GM12873 (cell line): Measurements from ENCODE around the gene RBBP8NL.

ENCODE experiments used
- TF ChIP-seq, protein P1 (sequence below): IDR thresholded peaks from 2 replicates; pipeline ENCODE4 v1.5.1; 2012; ENCODE audit warnings: low read depth, mild to moderate bottlenecking, moderate library complexity, low read length, control low read depth; ENCODE audit not compliant: insufficient read depth; ENCODE audit errors: missing control alignments

RBBP8NL gene

DNA sequence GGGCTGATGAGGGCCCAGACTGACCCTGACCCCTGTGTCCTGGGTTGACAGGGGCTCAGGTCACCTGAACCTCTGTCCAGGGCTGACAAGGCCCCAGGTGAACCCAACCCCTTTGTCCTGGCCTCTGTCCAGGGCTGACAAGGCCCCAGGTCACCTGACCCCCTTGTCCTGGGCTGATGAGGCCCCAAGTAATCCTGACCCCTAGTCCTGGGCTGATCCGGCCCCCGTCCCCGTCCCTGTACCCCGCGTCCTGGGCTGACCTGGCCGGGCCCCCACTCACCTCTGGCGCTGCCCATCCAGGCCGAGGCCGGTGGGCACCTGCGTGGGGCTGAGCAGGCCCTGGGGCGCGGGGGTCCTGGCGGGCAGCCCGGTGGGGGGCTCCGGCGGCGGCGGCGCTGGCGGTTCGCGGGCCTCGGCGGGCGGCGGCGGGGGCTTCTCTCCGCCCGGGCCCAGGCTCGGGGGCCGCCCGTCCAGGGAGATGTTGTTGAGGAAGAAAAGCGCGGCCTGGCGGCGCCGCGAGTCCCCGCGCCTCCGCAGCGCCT, 20.6 kb downstream of the RBBP8NL start:
- TF ChIP-seq, protein P1, sequence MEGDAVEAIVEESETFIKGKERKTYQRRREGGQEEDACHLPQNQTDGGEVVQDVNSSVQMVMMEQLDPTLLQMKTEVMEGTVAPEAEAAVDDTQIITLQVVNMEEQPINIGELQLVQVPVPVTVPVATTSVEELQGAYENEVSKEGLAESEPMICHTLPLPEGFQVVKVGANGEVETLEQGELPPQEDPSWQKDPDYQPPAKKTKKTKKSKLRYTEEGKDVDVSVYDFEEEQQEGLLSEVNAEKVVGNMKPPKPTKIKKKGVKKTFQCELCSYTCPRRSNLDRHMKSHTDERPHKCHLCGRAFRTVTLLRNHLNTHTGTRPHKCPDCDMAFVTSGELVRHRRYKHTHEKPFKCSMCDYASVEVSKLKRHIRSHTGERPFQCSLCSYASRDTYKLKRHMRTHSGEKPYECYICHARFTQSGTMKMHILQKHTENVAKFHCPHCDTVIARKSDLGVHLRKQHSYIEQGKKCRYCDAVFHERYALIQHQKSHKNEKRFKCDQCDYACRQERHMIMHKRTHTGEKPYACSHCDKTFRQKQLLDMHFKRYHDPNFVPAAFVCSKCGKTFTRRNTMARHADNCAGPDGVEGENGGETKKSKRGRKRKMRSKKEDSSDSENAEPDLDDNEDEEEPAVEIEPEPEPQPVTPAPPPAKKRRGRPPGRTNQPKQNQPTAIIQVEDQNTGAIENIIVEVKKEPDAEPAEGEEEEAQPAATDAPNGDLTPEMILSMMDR, result no peak

DNA sequence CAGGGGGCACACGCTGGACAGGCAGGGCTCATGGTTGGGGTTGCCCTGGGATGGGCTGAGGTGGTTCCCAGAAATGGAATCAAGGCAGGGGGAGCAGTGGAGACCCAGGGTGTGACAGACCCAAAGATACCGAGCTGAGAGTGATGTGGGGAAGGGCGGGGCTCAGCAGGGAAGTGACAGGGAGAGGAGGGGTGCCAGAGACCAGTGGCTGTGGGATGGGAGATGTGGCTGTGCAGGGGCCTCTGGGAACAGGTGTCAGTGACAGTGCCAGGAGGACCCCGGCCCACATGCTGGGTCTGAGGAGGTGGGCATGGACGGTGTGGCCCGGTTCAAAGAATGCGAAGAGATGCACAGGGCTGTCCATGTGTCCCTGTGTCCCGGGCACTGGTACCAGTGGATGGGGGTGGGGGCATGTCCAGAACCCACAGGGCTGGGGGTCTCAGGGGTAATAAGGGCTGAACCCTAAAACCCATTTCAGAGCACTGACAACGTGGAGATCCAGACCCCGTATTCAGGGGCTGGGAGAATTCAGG, 21.3 kb downstream of the RBBP8NL start:
- TF ChIP-seq, protein P1, result no peak

DNA sequence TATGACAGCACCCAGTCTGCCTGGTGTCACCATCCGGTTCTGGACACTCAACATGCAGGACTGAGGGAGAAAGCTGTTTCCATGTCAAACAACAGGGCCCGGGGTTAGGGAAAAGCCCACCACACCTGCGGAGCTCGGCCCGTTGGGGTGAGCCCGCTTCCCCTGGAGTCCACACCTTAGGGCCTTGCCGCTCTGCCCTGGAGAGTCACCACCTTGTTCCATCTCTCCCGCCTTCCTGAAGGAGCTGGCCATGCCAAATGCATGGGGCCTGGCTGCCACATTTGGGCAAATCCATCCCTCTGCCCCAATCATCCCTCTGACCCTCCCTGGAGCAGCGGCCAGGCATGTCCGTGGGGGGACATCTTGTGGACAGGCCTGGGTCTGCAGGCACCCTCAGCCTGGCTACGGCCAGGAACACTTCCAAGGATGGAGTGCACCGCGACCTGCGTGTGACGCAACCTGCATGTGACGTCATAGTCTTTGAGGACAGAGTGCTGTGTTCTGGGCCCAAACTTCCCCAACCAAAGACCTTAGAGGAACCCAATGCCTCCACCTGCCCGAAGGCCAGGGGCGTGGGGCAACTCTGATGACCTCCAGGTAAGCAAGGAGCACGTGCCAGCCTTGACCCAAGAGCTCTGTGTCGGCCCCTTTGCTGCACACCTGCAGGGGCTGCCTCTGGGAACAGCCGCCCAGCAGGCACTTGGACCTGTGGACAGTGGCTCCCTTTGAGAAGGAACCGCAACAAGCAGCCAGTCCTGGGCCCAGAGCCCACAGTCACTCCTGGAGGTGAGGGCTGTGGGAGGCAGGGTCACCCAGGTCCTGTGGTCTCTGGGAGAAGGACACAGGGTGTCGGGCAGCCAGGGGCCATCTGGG, 22.0 kb downstream of the RBBP8NL start:
- TF ChIP-seq, protein P1, result peak; percentile 27

DNA sequence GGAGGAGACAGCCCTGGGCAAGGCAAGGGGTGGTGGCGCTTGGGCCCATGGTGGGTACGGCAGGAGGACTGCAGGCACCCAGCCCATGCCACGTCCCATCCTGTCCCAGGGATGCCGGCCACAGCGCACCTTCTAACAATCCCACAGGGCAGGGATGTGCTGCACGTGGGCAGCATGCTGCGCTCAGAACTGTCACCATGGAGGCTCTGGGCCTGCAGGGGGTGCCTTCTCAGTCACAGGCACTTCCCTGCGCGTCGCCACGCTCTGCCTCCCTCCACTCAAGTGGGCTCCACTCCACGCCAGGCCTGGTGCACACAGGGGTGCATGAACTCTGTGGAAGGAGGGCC, 22.6 kb downstream of the RBBP8NL start:
- TF ChIP-seq, protein P1, result no peak

DNA sequence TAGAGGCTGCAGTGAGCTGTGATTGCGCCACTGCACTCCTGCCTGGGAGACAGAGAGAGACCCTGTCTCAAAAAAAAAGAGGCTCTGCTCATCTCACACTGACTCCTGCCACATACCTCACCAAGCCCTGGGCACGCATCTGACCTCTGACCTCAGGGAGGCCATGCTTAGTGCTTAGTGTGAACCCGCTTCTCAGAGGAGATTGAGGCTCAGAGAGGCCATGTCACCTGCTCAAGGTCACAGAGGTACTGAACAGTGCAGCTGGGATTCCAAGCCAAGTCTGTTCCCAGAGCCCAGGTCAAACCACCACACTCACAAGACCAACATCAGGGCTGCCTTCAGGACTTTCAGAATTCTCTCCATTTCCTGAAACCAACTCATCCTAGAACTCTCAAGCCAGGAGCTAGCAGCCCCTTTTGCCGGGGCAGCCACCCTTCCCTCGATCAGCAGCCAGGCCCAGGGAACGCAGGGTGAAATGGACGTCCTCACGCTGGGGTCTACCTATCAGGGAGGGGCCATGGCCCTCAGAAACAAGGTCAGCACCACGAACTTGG, 23.1 kb downstream of the RBBP8NL start:
- TF ChIP-seq, protein P1, result no peak

DNA sequence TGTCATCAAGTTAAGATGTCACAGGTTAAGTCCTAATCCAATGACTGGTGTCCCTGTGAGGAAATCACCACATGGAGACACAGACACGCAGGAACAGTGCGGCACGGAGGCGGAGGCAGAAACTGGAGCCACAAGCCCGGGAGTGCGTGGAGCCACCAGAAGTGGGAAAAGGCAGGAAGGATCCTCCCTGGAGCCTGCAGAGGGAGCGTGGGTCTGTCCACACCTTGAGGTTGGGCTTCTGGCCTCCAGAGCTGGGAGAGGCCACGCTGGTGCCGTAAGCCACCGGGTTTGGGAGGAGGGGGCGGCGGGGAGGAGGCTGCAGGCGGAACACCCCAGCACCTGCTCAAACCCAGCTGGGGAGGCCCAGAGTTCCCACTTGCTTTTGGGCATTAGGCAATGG, 24.0 kb downstream of the RBBP8NL start:
- TF ChIP-seq, protein P1, result no peak

DNA sequence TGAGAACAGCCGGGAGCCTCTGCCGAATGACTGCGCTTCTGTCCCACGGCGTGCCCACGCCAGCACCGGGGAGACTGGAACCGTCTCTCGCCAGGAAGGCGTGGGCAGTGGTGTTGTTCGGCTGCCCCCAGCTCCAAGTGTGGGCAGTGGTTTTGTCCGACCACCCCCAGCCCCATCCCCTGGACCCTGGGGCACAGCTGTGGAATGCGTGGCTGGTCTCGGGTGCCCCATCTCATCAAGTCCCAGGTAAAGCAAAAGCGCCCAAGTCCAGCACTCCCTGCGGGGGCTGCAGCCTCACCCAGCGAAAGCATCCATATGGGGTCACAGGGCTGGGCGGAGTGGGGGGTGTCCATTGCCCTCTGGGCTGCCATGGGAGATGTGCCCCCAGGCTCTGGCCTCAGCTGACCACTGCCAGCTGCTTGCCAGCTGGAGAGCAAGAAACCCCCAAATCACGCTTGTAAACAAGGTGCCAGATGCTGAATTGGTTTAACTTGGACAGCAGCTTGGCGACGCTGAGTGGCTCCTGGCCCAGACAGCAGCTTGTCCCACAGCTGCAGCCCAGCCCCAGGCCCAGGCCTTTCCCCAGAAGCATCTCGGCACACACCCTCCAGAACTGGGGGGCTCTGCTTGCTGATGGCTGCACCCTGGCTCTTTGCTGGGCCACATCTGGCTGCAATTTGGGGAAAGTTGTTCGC, 24.7 kb downstream of the RBBP8NL start:
- TF ChIP-seq, protein P1, result no peak
